ENCODE measurements around the gene CORO6.

Gene CORO6

DNA sequence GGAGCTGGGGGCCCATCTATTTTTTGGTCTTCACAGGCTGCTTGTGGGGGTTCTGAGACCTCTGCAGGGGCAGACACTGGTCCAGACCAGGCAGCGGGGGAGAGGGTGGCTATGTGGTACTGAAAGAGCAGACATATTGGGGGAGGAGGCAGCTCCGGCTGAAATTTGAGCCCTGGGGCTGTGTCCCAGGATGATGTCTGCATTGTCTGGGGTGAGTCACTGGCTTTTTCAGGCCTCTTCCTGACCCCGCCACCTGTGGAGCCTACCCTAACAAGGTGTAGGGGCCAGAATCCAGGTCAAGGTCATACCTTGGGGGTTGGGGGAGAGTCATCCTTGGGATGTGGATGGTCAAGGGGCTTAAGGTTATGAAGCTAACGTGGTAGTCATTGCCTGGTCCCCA, 2.4 kb downstream of the CORO6 start:
- no peak overlapping the region for H3K4me3 ChIP-seq (ENCODE audit: low read length)
- H3K27ac ChIP-seq (ENCODE audit: low read length), result no peak overlapping the region
- H3K79me2 ChIP-seq (ENCODE audit: low read length), result no peaks in the 10 kb centered on the region
- peaks cover 32% of the 10 kb centered on the region for H3K4me1 ChIP-seq (ENCODE audit: low read length)
- no peak overlapping the region for H3K4me2 ChIP-seq (ENCODE audit: low read depth, low read length)
- peaks cover 6% of the 10 kb centered on the region for H3K27me3 ChIP-seq (replicated peaks; ENCODE audit: insufficient read depth, low read length)
- H3K9me2 ChIP-seq (replicated peaks; ENCODE audit: insufficient read depth, low read length), result no peaks in the 10 kb centered on the region
- H4K20me1 ChIP-seq (ENCODE audit: insufficient read depth, low read length), result no peaks in the 10 kb centered on the region
- no peaks in the 10 kb centered on the region for H3K36me3 ChIP-seq (replicated peaks; ENCODE audit: insufficient read depth, low read length)
- H3K9me3 ChIP-seq (replicated peaks; ENCODE audit: insufficient read depth, low read length), result no peaks in the 10 kb centered on the region
- peaks cover 15% of the 10 kb centered on the region; the same call in 1 of the 2 replicates for H3F3A ChIP-seq (ENCODE audit: insufficient read depth, low read length)
- H2AFZ ChIP-seq (ENCODE audit: low read length), result no peak overlapping the region
- H3K9ac ChIP-seq (ENCODE audit: low read length), result no peak overlapping the region
- DNase-seq, result no peak
- TF ChIP-seq, protein P1, sequence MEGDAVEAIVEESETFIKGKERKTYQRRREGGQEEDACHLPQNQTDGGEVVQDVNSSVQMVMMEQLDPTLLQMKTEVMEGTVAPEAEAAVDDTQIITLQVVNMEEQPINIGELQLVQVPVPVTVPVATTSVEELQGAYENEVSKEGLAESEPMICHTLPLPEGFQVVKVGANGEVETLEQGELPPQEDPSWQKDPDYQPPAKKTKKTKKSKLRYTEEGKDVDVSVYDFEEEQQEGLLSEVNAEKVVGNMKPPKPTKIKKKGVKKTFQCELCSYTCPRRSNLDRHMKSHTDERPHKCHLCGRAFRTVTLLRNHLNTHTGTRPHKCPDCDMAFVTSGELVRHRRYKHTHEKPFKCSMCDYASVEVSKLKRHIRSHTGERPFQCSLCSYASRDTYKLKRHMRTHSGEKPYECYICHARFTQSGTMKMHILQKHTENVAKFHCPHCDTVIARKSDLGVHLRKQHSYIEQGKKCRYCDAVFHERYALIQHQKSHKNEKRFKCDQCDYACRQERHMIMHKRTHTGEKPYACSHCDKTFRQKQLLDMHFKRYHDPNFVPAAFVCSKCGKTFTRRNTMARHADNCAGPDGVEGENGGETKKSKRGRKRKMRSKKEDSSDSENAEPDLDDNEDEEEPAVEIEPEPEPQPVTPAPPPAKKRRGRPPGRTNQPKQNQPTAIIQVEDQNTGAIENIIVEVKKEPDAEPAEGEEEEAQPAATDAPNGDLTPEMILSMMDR (IDR thresholded peaks at IDR 0.05; ENCODE audit: low read length), result no peak
- no peak for TF ChIP-seq EZH2phosphoT487 (IDR thresholded peaks at IDR 0.05; ENCODE audit: low read length)
- no peak for TF ChIP-seq EZH2 (optimal IDR thresholded peaks at IDR 0.05; ENCODE audit: low read depth, low read length)

DNA sequence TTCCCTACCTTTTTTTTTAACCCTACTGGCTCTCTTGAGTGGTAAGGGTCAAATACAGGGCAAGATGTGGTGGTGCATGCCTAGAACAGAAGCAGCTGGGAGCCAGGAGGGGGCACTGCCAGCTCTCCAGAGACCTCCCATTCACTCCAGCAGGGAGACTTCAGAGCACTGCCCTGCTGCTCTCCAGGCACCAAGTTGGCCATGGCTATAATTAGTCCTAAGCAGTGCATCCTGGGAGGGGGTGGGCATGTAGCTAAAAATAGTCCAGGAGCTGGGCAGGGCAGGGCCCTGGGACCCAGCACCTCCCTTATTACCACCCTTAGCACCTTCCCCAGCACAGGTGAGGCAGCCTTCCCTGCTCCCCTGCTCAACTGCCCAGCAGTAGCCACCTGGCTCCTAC, 3.5 kb downstream of the CORO6 start:
- no peak overlapping the region for H3K9ac ChIP-seq (ENCODE audit: low read length)
- H2AFZ ChIP-seq (ENCODE audit: low read length), result no peak overlapping the region
- H3K4me2 ChIP-seq (ENCODE audit: low read depth, low read length), result no peak overlapping the region
- H3F3A ChIP-seq (ENCODE audit: insufficient read depth, low read length), result peaks cover 15% of the 10 kb centered on the region; the same call in 1 of the 2 replicates
- H4K20me1 ChIP-seq (ENCODE audit: insufficient read depth, low read length), result no peaks in the 10 kb centered on the region
- peaks cover 40% of the 10 kb centered on the region for H3K4me1 ChIP-seq (ENCODE audit: low read length)
- TF ChIP-seq EZH2phosphoT487 (IDR thresholded peaks at IDR 0.05; ENCODE audit: low read length), result no peak
- TF ChIP-seq, protein P1 (IDR thresholded peaks at IDR 0.05; ENCODE audit: low read length), result peak; percentile 27
- TF ChIP-seq EZH2 (optimal IDR thresholded peaks at IDR 0.05; ENCODE audit: low read depth, low read length), result no peak
- H3K27ac ChIP-seq (ENCODE audit: low read length), result no peak overlapping the region
- peaks cover 11% of the 10 kb centered on the region for H3K27me3 ChIP-seq (replicated peaks; ENCODE audit: insufficient read depth, low read length)
- no peaks in the 10 kb centered on the region for H3K9me3 ChIP-seq (replicated peaks; ENCODE audit: insufficient read depth, low read length)
- peak; percentile 31 for DNase-seq
- no peaks in the 10 kb centered on the region for H3K9me2 ChIP-seq (replicated peaks; ENCODE audit: insufficient read depth, low read length)
- no peak overlapping the region for H3K4me3 ChIP-seq (ENCODE audit: low read length)
- H3K79me2 ChIP-seq (ENCODE audit: low read length), result no peaks in the 10 kb centered on the region
- H3K36me3 ChIP-seq (replicated peaks; ENCODE audit: insufficient read depth, low read length), result no peaks in the 10 kb centered on the region

DNA sequence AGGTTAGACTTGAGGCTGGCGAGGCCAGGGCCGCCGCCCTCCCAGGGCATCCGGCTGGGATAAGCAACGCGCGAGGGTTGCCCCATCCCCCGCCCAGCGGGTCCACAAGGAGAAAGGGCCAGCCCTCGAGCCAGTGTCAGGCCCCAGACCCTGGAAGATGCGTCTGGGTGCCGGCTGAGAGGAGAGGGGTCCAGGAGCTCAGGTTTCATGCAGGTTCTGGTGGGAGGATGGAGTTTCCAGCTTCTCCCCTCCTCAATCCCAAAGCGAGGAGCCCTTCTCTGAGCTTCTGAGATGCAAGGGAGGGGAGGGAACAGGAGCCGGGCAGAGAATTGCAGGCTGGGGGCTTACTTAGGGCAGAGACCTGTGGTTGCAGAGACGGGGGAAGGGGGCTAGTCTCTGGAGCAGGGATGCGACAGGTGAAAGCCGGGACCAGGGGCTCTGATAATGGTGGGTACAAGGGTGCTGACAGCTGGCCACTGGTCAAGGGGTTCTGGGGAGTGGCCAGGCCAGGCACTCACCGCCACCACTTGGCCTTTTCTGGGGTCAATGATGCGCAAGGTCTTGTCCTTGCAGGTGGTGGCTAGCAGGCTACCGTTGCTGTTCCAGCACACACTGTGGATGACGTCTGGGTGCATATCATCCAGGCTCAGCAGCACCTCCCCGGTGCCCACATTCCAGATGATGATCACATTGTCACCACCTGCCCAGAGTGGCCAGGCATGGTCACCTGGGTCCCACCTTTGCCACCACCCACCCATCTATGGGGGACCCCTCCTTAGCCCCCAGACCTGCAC, 4.2 kb downstream of the CORO6 start:
- H3K9me3 ChIP-seq (replicated peaks; ENCODE audit: insufficient read depth, low read length), result no peaks in the 10 kb centered on the region
- DNase-seq, result no peak
- H3K36me3 ChIP-seq (replicated peaks; ENCODE audit: insufficient read depth, low read length), result no peaks in the 10 kb centered on the region
- peak overlapping the region; percentile 99 for H3K4me2 ChIP-seq (ENCODE audit: low read depth, low read length)
- no peaks in the 10 kb centered on the region for H3K9me2 ChIP-seq (replicated peaks; ENCODE audit: insufficient read depth, low read length)
- no peaks in the 10 kb centered on the region for H4K20me1 ChIP-seq (ENCODE audit: insufficient read depth, low read length)
- no peaks in the 10 kb centered on the region for H3K79me2 ChIP-seq (ENCODE audit: low read length)
- peaks cover 15% of the 10 kb centered on the region; the same call in 1 of the 2 replicates for H3F3A ChIP-seq (ENCODE audit: insufficient read depth, low read length)
- TF ChIP-seq, protein P1 (IDR thresholded peaks at IDR 0.05; ENCODE audit: low read length), result no peak
- no peak for TF ChIP-seq EZH2 (optimal IDR thresholded peaks at IDR 0.05; ENCODE audit: low read depth, low read length)
- TF ChIP-seq EZH2phosphoT487 (IDR thresholded peaks at IDR 0.05; ENCODE audit: low read length), result no peak
- peak overlapping the region; percentile 78 for H3K4me3 ChIP-seq (ENCODE audit: low read length)
- peak overlapping the region; percentile 89 for H2AFZ ChIP-seq (ENCODE audit: low read length)
- H3K27ac ChIP-seq (ENCODE audit: low read length), result no peak overlapping the region
- H3K4me1 ChIP-seq (ENCODE audit: low read length), result peaks cover 44% of the 10 kb centered on the region
- peak overlapping the region; percentile 92; the same call in 1 of the 2 replicates for H3K9ac ChIP-seq (ENCODE audit: low read length)
- H3K27me3 ChIP-seq (replicated peaks; ENCODE audit: insufficient read depth, low read length), result peaks cover 11% of the 10 kb centered on the region
